ENCODE results near the gene SLC1A4. TPM values are rescaled to one million over a fixed set of nuclear protein-coding genes. Genes with fewer than 3 reads are reported as not detected.

Gene SLC1A4
- total RNA-seq, 1 donor from 2014 or later: 19.5 TPM

- no peak for DNase-seq (ENCODE audit: low spot score in 2 of 2)
- peaks cover 6 to 40% of the 10 kb centered on the region in 2 donors for H3K4me1 ChIP-seq
These were observed 82.4 kb downstream of the SLC1A4 start for GRCh38 chr2:65071499-65072180.

DNA sequence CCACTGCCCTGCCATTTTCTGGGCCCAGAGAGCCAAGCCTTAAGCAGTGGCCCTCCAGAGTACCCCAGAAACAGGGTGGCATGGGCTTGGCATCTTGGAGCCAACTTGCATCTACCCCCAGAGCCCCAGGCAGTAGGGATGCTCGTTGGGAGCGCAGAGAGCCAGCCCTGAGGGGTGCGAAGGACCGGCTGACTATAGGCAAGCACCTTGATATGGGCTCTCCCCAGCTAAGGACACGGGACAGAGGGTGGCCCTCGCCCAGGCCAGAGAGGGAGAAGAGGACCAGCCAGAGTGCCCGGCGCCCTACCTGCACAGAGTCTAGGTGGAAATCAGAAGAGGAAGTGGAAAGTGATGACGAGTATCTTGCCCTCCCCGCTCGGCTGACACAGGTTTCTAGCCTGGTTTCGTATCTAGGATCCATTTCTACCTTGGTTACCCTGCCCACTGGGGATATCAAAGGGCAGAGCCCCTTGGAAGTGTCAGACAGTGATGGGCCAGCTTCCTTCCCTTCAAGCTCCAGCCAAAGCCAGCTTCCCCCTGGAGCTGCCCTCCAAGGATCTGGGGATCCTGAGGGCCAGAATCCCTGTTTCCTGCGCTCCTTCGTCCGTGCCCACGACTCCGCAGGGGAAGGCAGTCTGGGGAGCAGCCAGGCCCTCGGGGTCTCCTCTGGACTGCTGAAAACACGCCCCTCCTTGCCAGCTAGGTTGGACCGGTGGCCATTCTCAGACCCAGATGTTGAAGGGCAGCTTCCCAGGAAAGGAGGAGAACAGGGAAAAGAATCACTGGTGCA lies 83.2 kb downstream of the SLC1A4 start:
- Histone ChIP-seq H3K27me3 (no peaks in the 10 kb centered on the region), H3K27ac (peak overlapping the region in 1 of 2 donors; percentile 27), H3K4me3 (no peak overlapping the region), H3K36me3 (peaks cover 36 to 37% of the 10 kb centered on the region in 2 donors), H3K4me1 (peaks cover 6 to 40% of the 10 kb centered on the region in 2 donors), H3K9me3 (no peaks in the 10 kb centered on the region)
- intact Hi-C loops (cut with DNase I): no loop called here
- TF ChIP-seq, protein P1, sequence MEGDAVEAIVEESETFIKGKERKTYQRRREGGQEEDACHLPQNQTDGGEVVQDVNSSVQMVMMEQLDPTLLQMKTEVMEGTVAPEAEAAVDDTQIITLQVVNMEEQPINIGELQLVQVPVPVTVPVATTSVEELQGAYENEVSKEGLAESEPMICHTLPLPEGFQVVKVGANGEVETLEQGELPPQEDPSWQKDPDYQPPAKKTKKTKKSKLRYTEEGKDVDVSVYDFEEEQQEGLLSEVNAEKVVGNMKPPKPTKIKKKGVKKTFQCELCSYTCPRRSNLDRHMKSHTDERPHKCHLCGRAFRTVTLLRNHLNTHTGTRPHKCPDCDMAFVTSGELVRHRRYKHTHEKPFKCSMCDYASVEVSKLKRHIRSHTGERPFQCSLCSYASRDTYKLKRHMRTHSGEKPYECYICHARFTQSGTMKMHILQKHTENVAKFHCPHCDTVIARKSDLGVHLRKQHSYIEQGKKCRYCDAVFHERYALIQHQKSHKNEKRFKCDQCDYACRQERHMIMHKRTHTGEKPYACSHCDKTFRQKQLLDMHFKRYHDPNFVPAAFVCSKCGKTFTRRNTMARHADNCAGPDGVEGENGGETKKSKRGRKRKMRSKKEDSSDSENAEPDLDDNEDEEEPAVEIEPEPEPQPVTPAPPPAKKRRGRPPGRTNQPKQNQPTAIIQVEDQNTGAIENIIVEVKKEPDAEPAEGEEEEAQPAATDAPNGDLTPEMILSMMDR (IDR thresholded peaks at IDR 0.05): no peak
- DNase-seq (ENCODE audit: low spot score in 2 of 2): no peak

More at GRCh38 chr2:65071499-65072180, 82.4 kb downstream of the SLC1A4 start:
- Histone ChIP-seq H3K9me3 (no peaks in the 10 kb centered on the region), H3K27ac (peak overlapping the region in 1 of 2 donors; percentile 27), H3K4me3 (no peak overlapping the region), H3K36me3 (peaks cover 33 to 36% of the 10 kb centered on the region in 2 donors), H3K27me3 (no peaks in the 10 kb centered on the region)
- TF ChIP-seq, protein P1 (IDR thresholded peaks at IDR 0.05): no peak
- intact Hi-C loops (cut with DNase I): no loop called here

Other genes starting within 250 kb of the SLC1A4 start
- 30.8 TPM for gene CEP68, start 67.0 kb downstream of the SLC1A4 start, total RNA-seq
- gene RAB1A, start 140.7 kb downstream of the SLC1A4 start, total RNA-seq: 56.4 TPM
- 78.0 TPM for gene ACTR2, start 238.4 kb downstream of the SLC1A4 start, total RNA-seq